NCI-H2029 treated with DMSO at 0.1 percent for 48 hours (cell line): ENCODE measurements around the gene PCK1.

ENCODE experiments used
- DNase-seq: peaks from one replicate; lab custom pipeline; 2025; lab: John Stamatoyannopoulos, UW

Gene PCK1

DNA sequence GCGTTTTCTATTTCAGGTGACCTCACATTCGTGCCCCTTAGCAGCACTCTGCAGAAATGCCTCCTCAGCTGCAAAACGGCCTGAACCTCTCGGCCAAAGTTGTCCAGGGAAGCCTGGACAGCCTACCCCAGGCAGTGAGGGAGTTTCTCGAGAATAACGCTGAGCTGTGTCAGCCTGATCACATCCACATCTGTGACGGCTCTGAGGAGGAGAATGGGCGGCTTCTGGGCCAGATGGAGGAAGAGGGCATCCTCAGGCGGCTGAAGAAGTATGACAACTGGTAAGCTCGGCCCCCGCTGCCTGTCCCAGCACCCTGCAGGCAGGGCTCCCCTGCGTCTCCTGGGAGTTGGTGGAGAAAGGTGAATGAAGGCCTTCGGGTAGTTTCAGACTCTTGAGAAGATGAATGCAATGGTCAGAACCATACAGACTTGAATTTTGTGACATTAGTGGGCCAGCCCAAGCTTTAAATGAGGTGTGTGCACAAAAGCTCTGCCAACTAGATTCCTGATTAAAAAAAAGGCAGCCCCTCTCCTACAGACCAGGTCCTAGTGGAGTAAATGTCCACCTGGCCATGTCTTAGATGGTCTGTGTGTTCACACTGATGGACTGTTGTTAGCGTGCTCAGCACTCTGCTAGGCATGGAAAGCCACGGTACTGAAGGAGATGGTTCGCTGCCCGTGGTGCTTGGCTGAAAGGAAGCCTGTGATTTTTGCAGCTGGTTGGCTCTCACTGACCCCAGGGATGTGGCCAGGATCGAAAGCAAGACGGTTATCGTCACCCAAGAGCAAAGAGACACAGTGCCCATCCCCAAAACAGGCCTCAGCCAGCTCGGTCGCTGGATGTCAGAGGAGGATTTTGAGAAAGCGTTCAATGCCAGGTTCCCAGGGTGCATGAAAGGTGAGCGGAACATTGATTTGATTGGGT lies 708 bp downstream of the PCK1 start:
- DNase-seq, result no peak

DNA sequence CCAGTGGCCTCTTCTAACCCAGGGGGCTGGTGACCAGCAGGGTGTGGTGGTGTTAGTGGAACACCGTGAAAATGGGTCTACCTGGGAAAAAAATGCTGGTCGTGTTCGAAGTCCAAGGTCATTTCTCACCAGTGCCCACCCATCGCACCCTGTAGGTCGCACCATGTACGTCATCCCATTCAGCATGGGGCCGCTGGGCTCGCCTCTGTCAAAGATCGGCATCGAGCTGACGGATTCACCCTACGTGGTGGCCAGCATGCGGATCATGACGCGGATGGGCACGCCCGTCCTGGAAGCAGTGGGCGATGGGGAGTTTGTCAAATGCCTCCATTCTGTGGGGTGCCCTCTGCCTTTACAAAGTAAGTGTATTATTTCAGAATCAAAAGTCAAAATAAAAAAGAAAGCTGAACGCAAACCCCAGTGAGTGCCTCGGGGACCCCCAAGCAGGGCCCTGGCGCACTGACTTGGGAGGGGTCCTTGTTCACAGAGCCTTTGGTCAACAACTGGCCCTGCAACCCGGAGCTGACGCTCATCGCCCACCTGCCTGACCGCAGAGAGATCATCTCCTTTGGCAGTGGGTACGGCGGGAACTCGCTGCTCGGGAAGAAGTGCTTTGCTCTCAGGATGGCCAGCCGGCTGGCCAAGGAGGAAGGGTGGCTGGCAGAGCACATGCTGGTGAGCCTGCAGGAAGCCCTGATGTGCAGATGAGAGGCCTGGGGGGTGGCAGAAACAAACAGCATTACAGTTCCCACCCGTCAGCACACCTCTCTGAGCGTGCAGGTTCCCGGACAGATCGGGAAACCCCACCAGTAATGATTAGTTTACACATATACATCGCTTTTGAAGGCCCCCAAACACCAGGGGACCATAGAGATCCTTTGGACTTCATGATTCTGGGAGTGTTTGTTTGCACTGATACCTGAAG lies 1.9 kb downstream of the PCK1 start:
- DNase-seq, result no peak

- no peak for DNase-seq
Observed at GRCh38 chr20:57563522-57563921, 2.6 kb downstream of the PCK1 start.

- DNase-seq, result no peak
Observed at GRCh38 chr20:57564180-57564802, 3.4 kb downstream of the PCK1 start.

GRCh38 chr20:57564951-57565642 lies 4.2 kb downstream of the PCK1 start:
- DNase-seq, result no peak

DNA sequence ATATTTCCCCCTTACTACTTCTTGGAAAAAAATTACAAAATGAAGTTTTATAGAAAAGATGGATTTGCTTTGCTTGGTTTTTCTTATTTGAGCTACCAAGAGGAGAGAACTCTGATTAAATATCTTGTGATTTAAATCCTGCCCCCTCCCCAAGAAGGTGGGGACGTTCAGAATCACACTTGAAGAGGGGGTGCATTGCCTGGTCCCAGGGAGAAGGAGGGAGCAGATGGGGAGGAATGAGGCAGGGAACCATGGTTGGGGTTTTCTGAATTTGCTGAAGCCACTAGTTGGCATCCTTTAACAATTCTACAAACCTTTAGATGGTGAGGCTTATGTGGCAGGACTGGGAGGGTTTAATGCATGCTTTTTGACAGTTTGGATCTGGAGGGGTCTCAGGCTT lies 5.5 kb downstream of the PCK1 start:
- no peak for DNase-seq

GRCh38 chr20:57566803-57567459 lies 6.0 kb downstream of the PCK1 start:
- DNase-seq, result no peak

DNA sequence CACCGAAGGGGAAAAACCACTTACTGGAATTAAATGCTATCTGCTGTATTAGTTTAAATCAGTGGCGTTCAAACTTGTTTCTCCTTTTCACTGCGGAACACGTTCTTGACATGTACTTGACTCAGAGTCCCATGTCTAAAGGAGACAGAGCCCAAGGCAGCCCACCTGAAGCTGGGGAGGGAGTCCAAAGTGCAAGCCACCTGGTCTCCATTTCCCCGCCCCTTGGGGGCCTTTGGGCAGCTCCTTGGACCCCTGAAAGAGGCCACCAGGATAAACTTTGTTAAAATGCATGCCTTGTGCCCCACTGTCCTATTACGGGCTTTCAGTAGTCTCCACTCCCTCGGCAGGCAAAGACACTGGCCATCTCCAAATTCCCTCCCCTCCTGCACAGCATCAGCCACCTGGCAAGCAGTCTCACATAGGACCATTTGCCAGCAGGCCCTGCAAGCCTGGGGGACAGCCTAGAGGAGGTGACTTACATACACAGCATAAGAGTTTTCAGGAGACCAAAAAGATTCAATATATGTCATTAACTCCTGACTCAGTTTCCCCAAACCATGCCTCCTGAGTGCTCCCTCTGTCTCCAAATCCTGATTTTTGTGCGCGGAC lies 6.7 kb downstream of the PCK1 start:
- no peak for DNase-seq

DNA sequence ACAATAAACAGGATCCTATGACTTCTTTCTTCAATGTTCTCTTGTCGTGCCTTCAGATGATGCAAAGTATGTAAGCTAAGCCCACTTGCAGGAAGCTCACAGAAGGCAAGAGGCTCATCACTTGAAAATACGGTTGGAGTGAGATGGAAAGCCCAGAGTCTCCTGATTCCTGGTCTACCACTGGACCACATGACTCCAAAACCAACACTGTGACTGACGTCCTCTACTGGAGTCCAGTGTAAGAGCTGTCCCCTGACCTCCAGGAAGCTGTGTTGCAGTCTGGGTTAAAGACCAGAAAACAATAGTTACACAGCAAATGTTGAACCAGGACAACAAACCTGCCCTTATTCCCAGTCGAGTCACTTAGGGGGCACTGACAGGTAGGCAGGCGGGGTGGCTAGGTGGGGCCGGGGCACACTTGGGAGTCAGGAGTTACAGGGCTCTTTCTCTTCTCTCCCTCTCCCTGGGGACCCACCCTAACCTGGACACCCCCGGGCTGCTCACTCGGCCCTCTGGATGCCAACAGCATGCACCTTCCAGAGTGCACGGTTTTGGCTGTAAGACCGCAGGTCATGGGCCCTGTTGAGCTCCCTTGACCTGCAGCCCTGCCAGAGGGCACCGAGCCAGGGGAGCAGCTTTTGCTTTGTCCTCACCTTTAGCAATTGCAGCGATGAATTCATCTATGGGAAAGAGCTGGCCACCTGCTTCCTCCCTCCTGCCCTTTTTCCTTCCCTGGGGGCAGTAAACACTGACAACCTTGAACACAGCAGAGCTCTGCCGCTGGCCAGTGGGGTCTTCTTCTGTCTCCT lies 7.4 kb downstream of the PCK1 start:
- no peak for DNase-seq

DNA sequence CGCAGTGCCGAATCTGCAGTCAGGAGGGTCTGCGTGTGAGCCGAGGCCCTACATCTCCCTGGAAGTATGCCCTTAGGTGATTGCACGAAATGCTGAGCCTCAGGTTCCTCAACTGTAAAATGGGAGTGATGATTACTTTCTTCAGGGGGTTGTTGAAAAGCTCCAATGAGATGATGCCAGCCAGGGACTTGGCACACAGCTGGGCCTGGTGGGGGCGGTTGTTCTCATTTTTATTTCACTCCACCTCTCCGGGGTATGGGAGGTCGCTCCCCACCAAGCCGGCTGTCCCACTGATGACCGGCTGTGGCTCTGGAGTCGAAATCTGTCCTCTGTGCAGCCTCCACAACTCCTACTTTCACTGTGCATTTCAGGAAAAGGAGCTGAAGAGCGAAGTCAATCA lies 8.1 kb downstream of the PCK1 start:
- DNase-seq, result no peak

DNA sequence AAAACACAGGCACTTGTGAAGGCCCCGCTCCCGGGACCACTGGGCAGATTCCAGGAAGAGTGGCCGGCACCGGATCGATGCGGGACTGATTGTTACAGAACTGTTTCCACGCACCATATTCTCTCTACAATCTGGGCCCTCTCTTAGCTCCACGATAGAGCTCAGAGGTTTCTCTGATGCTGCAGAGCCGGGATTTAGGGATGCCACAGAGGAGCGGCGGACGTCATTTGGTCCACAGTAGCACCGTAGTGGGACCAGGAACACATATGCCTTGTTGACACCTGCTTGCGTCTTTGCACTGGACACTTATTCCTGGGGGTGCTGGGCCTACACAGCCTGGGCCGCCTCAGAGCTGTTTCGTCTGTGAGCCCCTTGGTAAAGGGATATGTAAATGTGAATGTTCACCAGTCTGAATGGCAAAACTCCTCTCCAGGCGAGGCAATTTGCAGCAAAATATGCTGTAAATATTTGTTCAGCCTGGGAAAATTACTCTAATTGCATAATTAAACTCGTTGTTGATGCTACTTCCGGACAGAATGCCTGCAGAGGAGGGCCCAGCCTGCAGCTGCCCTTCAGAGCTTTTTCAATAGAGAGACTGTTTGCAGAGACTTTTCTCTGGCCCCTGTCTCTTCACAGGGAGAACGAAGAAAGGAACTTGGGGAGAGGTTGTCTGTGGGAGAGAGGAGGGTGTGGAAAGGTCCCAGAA lies 9.4 kb downstream of the PCK1 start:
- no peak for DNase-seq

- DNase-seq, result no peak
Observed at GRCh38 chr20:57570920-57571319, 10.0 kb downstream of the PCK1 start.

GRCh38 chr20:57571782-57572416 lies 11.0 kb downstream of the PCK1 start:
- DNase-seq, result no peak

GRCh38 chr20:57573242-57573641 lies 12.3 kb downstream of the PCK1 start:
- no peak for DNase-seq

DNA sequence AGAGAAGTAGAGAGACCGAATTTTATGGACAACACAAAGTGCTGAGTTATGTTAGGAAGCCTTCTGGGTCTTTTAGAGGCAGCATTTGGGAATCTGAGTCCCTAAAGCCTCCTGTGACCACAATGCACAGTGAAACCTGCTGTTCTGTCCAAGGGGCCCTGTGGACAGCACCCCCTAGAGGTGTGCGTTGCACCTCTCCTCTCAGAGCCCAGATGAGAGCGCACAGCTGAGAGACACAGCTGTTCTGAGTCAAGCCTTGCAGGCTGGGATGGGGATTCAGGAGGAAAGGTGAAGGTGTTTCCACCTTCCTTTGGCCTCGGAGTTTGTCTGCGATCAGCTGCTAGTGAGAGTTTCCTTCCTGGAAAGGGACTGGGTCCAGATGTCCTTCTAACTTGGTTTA lies 13.0 kb downstream of the PCK1 start:
- DNase-seq, result no peak

DNA sequence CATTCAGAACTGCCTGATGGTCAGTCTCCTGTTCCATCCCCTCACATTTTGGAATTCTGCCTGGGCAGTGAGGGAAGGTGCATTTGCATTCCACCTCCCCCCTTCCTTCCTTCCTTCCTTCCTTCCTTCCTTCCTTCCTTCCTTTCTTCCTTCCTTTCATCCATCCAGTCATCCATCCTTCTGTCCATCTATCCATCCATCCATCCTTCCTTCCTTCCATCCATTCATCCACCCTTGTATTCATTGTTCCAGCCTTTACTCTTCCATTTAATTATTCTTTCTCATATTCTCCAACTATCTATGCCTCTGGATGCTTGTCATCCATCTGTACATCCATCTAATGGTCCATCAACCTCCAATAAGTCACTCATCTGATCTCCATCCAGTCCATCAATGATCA lies 14.0 kb downstream of the PCK1 start:
- DNase-seq, result no peak

DNA sequence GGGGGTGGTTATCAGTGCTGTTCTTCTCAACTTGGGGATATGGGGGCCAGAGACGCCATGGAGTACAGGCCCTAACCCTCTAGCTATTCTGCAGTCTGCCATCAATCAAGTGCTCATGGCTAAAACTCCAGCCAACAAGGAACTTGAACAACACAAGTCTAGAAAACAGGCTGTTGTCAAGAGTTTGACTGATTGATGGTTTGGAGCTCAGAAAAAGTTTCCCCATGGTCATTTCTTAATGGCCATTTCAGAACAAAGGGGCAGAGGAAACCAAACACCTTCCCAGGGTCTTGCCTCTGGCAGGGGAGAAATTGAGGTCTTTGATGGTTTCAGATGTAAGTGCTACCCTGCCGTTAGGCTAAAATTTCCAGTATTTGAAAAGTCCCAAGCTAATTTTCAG lies 15.1 kb downstream of the PCK1 start:
- no peak for DNase-seq

- no peak for DNase-seq
Observed at GRCh38 chr20:57576617-57577550, 16.0 kb downstream of the PCK1 start.
